Measurements from ENCODE around the gene TPM1. TPM values are rescaled to one million over a fixed set of nuclear protein-coding genes. Genes with fewer than 3 reads are reported as not detected.

Gene TPM1
- total RNA-seq, 1 experiment from 2014 or later, result 748 TPM

- Histone ChIP-seq H2BK20ac (ENCODE audit: low read depth, low read length, poor library complexity, severe bottlenecking) (no peak overlapping the region), H3K79me2 (ENCODE audit: insufficient read depth, low read length) (no peaks in the 10 kb centered on the region), H3K27me3 (ENCODE audit: insufficient read depth, low read length) (no peaks in the 10 kb centered on the region), H2BK120ac (ENCODE audit: low read depth, low read length, poor library complexity, severe bottlenecking) (no peak overlapping the region), H3K23me2 (ENCODE audit: insufficient read length, low read depth, low read length, poor library complexity, severe bottlenecking) (no peaks in the 10 kb centered on the region), H4K8ac (replicated peaks; ENCODE audit: insufficient read length, low read depth, low read length) (no peak overlapping the region), H3K18ac (ENCODE audit: insufficient read length, low read depth, low read length) (no peak overlapping the region), H3K4me2 (ENCODE audit: insufficient read depth, insufficient read length, low read length) (no peak overlapping the region), H2AK5ac (ENCODE audit: insufficient read length, low read length) (no peak overlapping the region), H3K23ac (ENCODE audit: insufficient read length, low read depth, low read length) (no peak overlapping the region), H3K14ac (ENCODE audit: insufficient read depth, low read length) (no peak overlapping the region), H2BK15ac (ENCODE audit: low read depth, low read length) (no peak overlapping the region), H3K4ac (ENCODE audit: low read depth, low read length) (no peak overlapping the region), H4K5ac (ENCODE audit: insufficient read length, low read depth, low read length) (no peak overlapping the region), H4K20me1 (ENCODE audit: control insufficient read depth, insufficient read depth, insufficient read length) (no peaks in the 10 kb centered on the region), H3T11ph (ENCODE audit: low read length) (no peak overlapping the region), H3K4me1 (ENCODE audit: insufficient read depth, low read length) (no peaks in the 10 kb centered on the region), H2BK12ac (ENCODE audit: insufficient read length, low read depth, low read length) (no peak overlapping the region), H3K27ac (ENCODE audit: insufficient read length, low read depth, low read length) (no peak overlapping the region), H3K56ac (ENCODE audit: insufficient read length, low read depth, low read length) (no peak overlapping the region), H3K9ac (ENCODE audit: extremely low read depth, insufficient read length, low read length) (no peak overlapping the region), H2BK5ac (ENCODE audit: insufficient read length, low read length) (no peak overlapping the region), H3K79me1 (ENCODE audit: insufficient read depth, low read depth, low read length, poor library complexity, severe bottlenecking) (no peaks in the 10 kb centered on the region), H4K91ac (ENCODE audit: insufficient read length, low read depth, low read length) (no peak overlapping the region), H3K9me3 (ENCODE audit: control insufficient read depth, low read depth, low read length) (no peaks in the 10 kb centered on the region), H2AFZ (ENCODE audit: low read length) (no peak overlapping the region)
- Mint-ChIP-seq H3K4me3 (no peak overlapping the region), H3K27me3 (ENCODE audit: low read depth) (no peaks in the 10 kb centered on the region; the same call in 1 of the 2 replicates), H3K9me3 (no peaks in the 10 kb centered on the region), H3K36me3 (ENCODE audit: insufficient read depth in 1 of 3, low read depth in 3 of 3) (no peaks in the 10 kb centered on the region), H3K27ac (no peak overlapping the region), H3K4me1 (peaks cover 17 to 25% of the 10 kb centered on the region in 2 experiments)
- no peak for TF ChIP-seq CTCF (conservative IDR thresholded peaks at IDR 0.05)
- no peak for DNase-seq
- no CpG with 5 or more reads among the region's 6 CpGs for WGBS (ENCODE audit: extremely low coverage, insufficient read length, low lambda C conversion rate)
These were observed 44.2 kb upstream of the TPM1 start for GRCh38 chr15:62998262-62998890.

Measured in H9 (cell line).